H9 (cell line): ENCODE results near the gene ENTREP3. TPM values are rescaled to one million over a fixed set of nuclear protein-coding genes. Genes with fewer than 3 reads are reported as not detected.

Source experiments
- DNase-seq: peaks from one replicate; pipeline ENCODE4 v3.0.0-alpha.2; 2017
- H2AFZ ChIP-seq: one replicate; pipeline ENCODE4 v1.6.1; 2013; ENCODE audit warnings: mild to moderate bottlenecking, low read length, control low read depth, moderate library complexity
- H2AK5ac ChIP-seq: 2 replicates; pipeline ENCODE4 v1.6.1; 2013; ENCODE audit warnings: low read length, control low read depth, mixed read lengths; ENCODE audit not compliant: insufficient read length
- H2BK120ac ChIP-seq: one replicate; pipeline ENCODE4 v1.6.1; 2013; ENCODE audit warnings: low read depth, mild to moderate bottlenecking, low read length, control low read depth, inconsistent platforms; ENCODE audit not compliant: poor library complexity, severe bottlenecking
- H2BK12ac ChIP-seq: 2 replicates; pipeline ENCODE4 v1.6.1; 2013; ENCODE audit warnings: low read length, control low read depth, mixed read lengths, low read depth; ENCODE audit not compliant: insufficient read length
- H2BK15ac ChIP-seq: 2 replicates; pipeline ENCODE4 v1.6.1; 2013; ENCODE audit warnings: low read depth, low read length, control low read depth
- H2BK20ac ChIP-seq: one replicate; pipeline ENCODE4 v1.6.1; 2013; ENCODE audit warnings: low read depth, mild to moderate bottlenecking, low read length, control low read depth, inconsistent platforms; ENCODE audit not compliant: poor library complexity, severe bottlenecking
- H2BK5ac ChIP-seq: 2 replicates; pipeline ENCODE4 v1.6.1; 2013; ENCODE audit warnings: low read length, control low read depth, mixed read lengths; ENCODE audit not compliant: insufficient read length
- H3K14ac ChIP-seq: 2 replicates; pipeline ENCODE4 v1.6.1; 2013; ENCODE audit warnings: low read length, control low read depth; ENCODE audit not compliant: insufficient read depth
- H3K18ac ChIP-seq: 2 replicates; pipeline ENCODE4 v1.6.1; 2013; ENCODE audit warnings: low read depth, mild to moderate bottlenecking, mixed read lengths, low read length, control low read depth; ENCODE audit not compliant: insufficient read length
- H3K23ac ChIP-seq: 2 replicates; pipeline ENCODE4 v1.6.1; 2013; ENCODE audit warnings: low read length, control low read depth, mixed read lengths, low read depth; ENCODE audit not compliant: insufficient read length
- H3K23me2 ChIP-seq: 2 replicates; pipeline ENCODE4 v1.6.1; 2013; ENCODE audit warnings: low read depth, mild to moderate bottlenecking, mixed read lengths, low read length, control low read depth; ENCODE audit not compliant: insufficient read length, poor library complexity, severe bottlenecking
- H3K27ac ChIP-seq: 2 replicates; pipeline ENCODE4 v1.5.1; 2013; ENCODE audit warnings: low read length, control low read depth, mixed read lengths, low read depth; ENCODE audit not compliant: insufficient read length
- H3K27me3 ChIP-seq: 2 replicates; pipeline ENCODE4 v1.6.1; 2013; ENCODE audit warnings: low read length, control low read depth, inconsistent platforms; ENCODE audit not compliant: insufficient read depth
- H3K4ac ChIP-seq: 2 replicates; pipeline ENCODE4 v1.6.1; 2013; ENCODE audit warnings: low read depth, mild to moderate bottlenecking, control low read depth, inconsistent platforms, low read length, moderate library complexity
- H3K4me1 ChIP-seq: 2 replicates; pipeline ENCODE4 v1.6.1; 2013; ENCODE audit warnings: low read length, control low read depth, inconsistent platforms; ENCODE audit not compliant: insufficient read depth
- H3K4me2 ChIP-seq: 2 replicates; pipeline ENCODE4 v1.6.1; 2013; ENCODE audit warnings: low read length, control low read depth, mixed read lengths; ENCODE audit not compliant: insufficient read length, insufficient read depth
- H3K56ac ChIP-seq: 2 replicates; pipeline ENCODE4 v1.6.1; 2013; ENCODE audit warnings: low read depth, mild to moderate bottlenecking, mixed read lengths, low read length, control low read depth; ENCODE audit not compliant: insufficient read length
- H3K79me1 ChIP-seq: 2 replicates; pipeline ENCODE4 v1.6.1; 2013; ENCODE audit warnings: low read depth, mild to moderate bottlenecking, moderate library complexity, low read length, control low read depth, inconsistent platforms; ENCODE audit not compliant: insufficient read depth, poor library complexity, severe bottlenecking
- H3K79me2 ChIP-seq: 2 replicates; pipeline ENCODE4 v1.6.1; 2013; ENCODE audit warnings: low read length, control low read depth, inconsistent platforms; ENCODE audit not compliant: insufficient read depth
- H3K9ac ChIP-seq: 2 replicates; pipeline ENCODE4 v1.6.1; 2013; ENCODE audit warnings: low read length, control low read depth, mixed read lengths; ENCODE audit not compliant: insufficient read length; ENCODE audit errors: extremely low read depth
- H3K9me3 ChIP-seq: one replicate; pipeline ENCODE4 v1.6.1; 2013; ENCODE audit warnings: low read depth, low read length, inconsistent platforms; ENCODE audit not compliant: control insufficient read depth
- H3T11ph ChIP-seq: one replicate; pipeline ENCODE4 v1.6.1; 2013; ENCODE audit warnings: mild to moderate bottlenecking, low read length, control low read depth, inconsistent platforms
- H4K20me1 ChIP-seq: one replicate; pipeline ENCODE4 v1.6.1; 2013; ENCODE audit not compliant: control insufficient read depth, insufficient read length, insufficient read depth
- H4K5ac ChIP-seq: 2 replicates; pipeline ENCODE4 v1.6.1; 2013; ENCODE audit warnings: low read depth, mild to moderate bottlenecking, mixed read lengths, low read length, control low read depth; ENCODE audit not compliant: insufficient read length
- H4K8ac ChIP-seq: replicated peaks from 2 replicates; pipeline ENCODE4 v1.6.1; 2013; ENCODE audit warnings: low read length, control low read depth, mixed read lengths, low read depth; ENCODE audit not compliant: insufficient read length
- H4K91ac ChIP-seq: 2 replicates; pipeline ENCODE4 v1.6.1; 2013; ENCODE audit warnings: low read depth, mild to moderate bottlenecking, moderate library complexity, mixed read lengths, low read length, control low read depth; ENCODE audit not compliant: insufficient read length
- H3K27ac Mint-ChIP-seq, 3 experiments: 2 replicates in 2 of 3; 3 replicates in 1 of 3; pipeline ENCODE4 v1.8.0; 2020 to 2021; ENCODE audit warnings: mixed read lengths in 3 of 3, mild to moderate bottlenecking in 1 of 3, moderate library complexity in 1 of 3
- H3K27me3 Mint-ChIP-seq: 2 replicates; pipeline ENCODE4 v1.8.0; 2021; ENCODE audit warnings: low read depth, mild to moderate bottlenecking, moderate library complexity, mixed read lengths
- H3K36me3 Mint-ChIP-seq, 3 experiments: 2 replicates in 2 of 3; 3 replicates in 1 of 3; pipeline ENCODE4 v1.8.0; 2020 to 2021; ENCODE audit warnings: low read depth in 3 of 3, mixed read lengths in 3 of 3; ENCODE audit not compliant: insufficient read depth in 1 of 3
- H3K4me1 Mint-ChIP-seq, 2 experiments: 2 replicates each; pipeline ENCODE4 v1.8.0; 2020; ENCODE audit warnings: mixed read lengths in 2 of 2
- H3K4me3 Mint-ChIP-seq, 2 experiments: 2 replicates in 1 of 2; 3 replicates in 1 of 2; pipeline ENCODE4 v1.8.0; 2020 to 2021; ENCODE audit warnings: mild to moderate bottlenecking in 2 of 2, mixed read lengths in 2 of 2, moderate library complexity in 1 of 2
- H3K9me3 Mint-ChIP-seq, 2 experiments: 2 replicates in 1 of 2; 3 replicates in 1 of 2; pipeline ENCODE4 v1.8.0; 2020; ENCODE audit warnings: mild to moderate bottlenecking in 2 of 2, mixed read lengths in 2 of 2, moderate library complexity in 1 of 2
- CTCF ChIP-seq: fragments of 200-600 bp; sonication (generic); conservative IDR thresholded peaks from 3 replicates; pipeline ENCODE4 v1.8.0; 2021; ENCODE audit warnings: antibody characterized with exemption, mild to moderate bottlenecking
- WGBS: extraction: QIAGEN DNeasy Blood & Tissue Kit; methylation state at CpG from one replicate; pipeline ENCODE4 v1.1.7; 2013; ENCODE audit warnings: missing lambda C conversion rate, low lambda C conversion rate, mixed read lengths; ENCODE audit not compliant: insufficient read length; ENCODE audit errors: extremely low coverage; 5-methylcytosine and 5-hydroxymethylcytosine counted together
- total RNA-seq: library from RNA; stranded (reverse); gene quantifications from 2 replicates; pipeline ENCODE4 v1.2.1, GENCODE V29; 2021

Gene ENTREP3
- total RNA-seq, 1 experiment from 2014 or later, result 41.0 TPM

- Histone ChIP-seq H3K9me3 (no peaks in the 10 kb centered on the region), H3K4me2 (no peak within 1 kb of the TSS), H2AFZ (no peak within 1 kb of the TSS), H2AK5ac (no peak within 1 kb of the TSS), H3K27ac (no peak within 1 kb of the TSS), H3K9ac (no peak within 1 kb of the TSS), H3K4me1 (no peaks in the 10 kb centered on the region; the same call in 1 of the 2 replicates), H4K8ac (no peak within 1 kb of the TSS), H3K18ac (no peak within 1 kb of the TSS), H2BK120ac (no peak within 1 kb of the TSS), H2BK12ac (no peak within 1 kb of the TSS), H3K79me2 (no peaks in the 10 kb centered on the region), H3K23me2 (no peaks in the 10 kb centered on the region), H3K56ac (no peak within 1 kb of the TSS), H4K20me1 (no peaks in the 10 kb centered on the region), H3K4ac (no peak within 1 kb of the TSS), H3K23ac (no peak within 1 kb of the TSS), H3K27me3 (no peaks in the 10 kb centered on the region), H3K14ac (no peak within 1 kb of the TSS), H2BK15ac (no peak within 1 kb of the TSS), H3K79me1 (no peaks in the 10 kb centered on the region), H2BK20ac (no peak within 1 kb of the TSS), H3T11ph (no peak within 1 kb of the TSS), H2BK5ac (no peak within 1 kb of the TSS), H4K5ac (no peak within 1 kb of the TSS), H4K91ac (no peak within 1 kb of the TSS)
- no peak for DNase-seq
- no peak for TF ChIP-seq CTCF
- Mint-ChIP-seq H3K36me3 (no peaks in the 10 kb centered on the region), H3K27ac (no peak within 1 kb of the TSS), H3K9me3 (no peaks in the 10 kb centered on the region; a peak in 1 of 5 replicates), H3K4me1 (peaks cover 12 to 23% of the 10 kb centered on the region in 2 experiments), H3K4me3 (no peak within 1 kb of the TSS; a peak in 1 of 5 replicates), H3K27me3 (peaks cover 2% of the 10 kb centered on the region)
- WGBS, result no CpG with 5 or more reads among the region's 5 CpGs
Observed at GRCh38 chr1:155301342-155301841, 46.1 kb upstream of the ENTREP3 start, which contains the start of gene PKLR. Gene PKLR (minus strand): TSS chr1:155301438. CDS start chr1:155301395, 43 bp downstream.
